GM18502 (cell line): ENCODE results near the gene CHRM5.
"Not testable (repeated sequence)": the region's sequence is repeated elsewhere in the genome, so short reads cannot be mapped to it uniquely, and the experiment has no call there.

ENCODE experiments used
- ATAC-seq: cut with Tn5 transposase; IDR thresholded peaks from one replicate; pipeline ENCODE4 v1.9.1; 2021; ENCODE audit warnings: mild to moderate bottlenecking; ENCODE audit not compliant: unreplicated experiment, poor library complexity

The CHRM5 gene

DNA sequence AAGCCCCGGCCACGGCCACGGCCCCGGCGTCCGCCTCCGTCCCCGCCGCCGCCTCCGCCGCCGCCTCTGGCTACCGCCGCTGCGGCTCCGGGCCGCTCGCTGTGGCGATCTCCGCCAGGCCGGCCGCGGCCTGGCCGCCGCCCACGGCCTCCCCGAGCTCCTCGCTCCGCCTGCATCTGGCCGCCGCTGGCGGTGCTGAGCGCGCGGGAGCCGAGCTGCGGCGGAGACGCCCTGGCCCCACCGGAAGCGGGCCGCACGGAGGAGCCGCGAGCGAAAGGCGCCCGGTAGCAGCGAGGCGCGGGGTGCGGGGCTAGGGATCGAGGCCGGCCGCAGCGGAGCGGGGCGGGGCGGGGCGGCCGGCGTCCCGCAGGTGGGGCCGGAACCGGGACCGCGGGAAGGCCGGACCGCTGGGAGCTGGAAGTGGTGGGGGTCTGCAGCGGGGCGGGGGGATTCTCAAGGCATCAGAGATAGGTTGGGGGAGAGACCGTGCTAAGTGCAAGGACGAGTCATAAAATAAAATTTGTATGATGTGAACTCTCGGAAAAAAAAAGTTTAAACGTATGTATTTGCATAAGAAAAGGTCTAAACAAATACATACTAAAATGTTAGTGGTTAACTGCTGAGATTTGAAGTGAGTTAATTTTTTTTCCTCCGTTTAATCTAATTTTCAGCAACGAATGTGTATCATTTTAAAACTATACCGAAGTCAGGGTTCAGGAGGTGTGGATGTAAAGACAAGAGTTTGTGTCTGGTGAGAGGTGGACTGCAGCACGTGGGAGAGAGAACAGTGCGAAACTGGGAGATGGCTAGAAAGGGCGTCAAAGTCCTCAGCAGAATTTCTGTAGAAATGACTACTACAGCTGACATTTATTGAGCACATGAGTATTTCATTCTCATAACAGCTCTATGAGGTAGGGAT, 70.8 kb downstream of the CHRM5 start, which contains the start of gene AVEN:
AVEN (minus strand) TSS at position 334 of the 919 bp plus-strand sequence; CDS start at position 176, 158 bp downstream.
- peak; percentile 54 for ATAC-seq

DNA sequence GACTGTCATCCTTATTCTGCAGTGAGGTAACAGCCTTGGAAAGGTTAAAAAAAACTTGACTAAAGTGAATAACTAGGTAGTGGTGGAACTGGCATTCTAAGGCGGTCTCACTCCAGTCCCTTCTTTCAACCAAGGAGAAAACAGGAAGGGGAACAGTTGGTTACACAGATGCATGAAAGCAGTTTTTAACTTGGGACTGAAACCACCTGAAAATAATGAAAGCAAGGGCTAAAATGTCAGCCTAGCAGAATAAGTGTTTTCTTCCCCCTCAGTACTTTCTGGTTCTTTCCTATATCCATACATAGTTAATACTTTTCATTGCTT, 71.5 kb downstream of the CHRM5 start:
- peak; percentile 18 for ATAC-seq

- ATAC-seq, result no peak
These were observed 75.1 kb downstream of the CHRM5 start for GRCh38 chr15:34043391-34043790.

GRCh38 chr15:34043813-34044212, 75.5 kb downstream of the CHRM5 start:
- ATAC-seq, result no peak

DNA sequence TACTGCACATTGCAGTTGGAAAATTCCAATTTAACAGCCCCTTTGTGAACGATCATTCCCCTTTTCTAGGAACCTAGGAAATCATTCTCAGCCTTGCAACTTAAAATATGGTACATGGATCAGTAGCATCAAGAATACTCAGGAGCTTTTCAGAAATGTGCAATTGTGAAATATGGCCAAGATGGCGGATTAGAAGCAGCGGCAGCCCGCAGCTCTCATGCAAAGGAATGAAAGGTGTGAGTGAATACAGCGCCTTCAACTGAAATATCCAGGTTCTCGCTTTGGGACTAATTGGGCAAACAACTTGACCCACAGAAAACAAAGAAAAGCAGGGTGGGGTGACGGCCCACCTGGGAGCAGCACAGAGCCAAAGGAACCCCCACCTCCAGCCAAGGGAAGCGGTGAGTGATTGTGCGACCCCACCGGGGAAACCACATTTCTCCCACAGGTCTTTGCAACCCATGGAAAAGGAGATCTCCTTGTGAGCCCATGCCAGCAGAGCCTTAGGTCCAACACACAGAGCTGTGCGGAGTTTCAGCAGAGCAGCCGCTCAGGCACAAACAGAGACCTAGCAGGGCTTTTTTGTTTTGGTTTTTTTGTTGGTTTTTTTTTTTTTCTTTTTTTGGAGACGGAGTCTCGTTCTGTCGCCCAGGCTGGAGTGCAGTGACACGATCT, 78.3 kb downstream of the CHRM5 start:
- ATAC-seq, result no peak

- no peak for ATAC-seq
These were observed 79.8 kb downstream of the CHRM5 start for GRCh38 chr15:34047893-34048775.

DNA sequence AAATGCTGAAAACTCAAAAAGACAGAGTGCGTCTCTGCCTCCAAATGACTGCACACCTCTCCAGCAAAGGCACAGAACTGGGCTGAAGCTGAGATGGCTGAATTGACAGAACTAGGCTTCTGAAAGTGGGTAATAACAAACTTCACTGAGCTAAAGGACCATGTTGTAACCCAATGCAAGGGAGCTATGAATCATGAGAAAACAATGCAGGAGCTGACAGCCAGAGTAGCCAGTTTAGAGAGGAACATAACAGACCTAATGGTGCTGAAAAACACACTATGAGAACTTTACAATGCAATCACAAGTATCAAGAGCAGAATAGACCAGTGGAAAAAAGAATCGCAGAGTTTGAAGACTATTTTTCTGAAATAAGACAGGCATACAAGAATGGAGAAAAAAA, 80.8 kb downstream of the CHRM5 start:
- ATAC-seq, result no peak

DNA sequence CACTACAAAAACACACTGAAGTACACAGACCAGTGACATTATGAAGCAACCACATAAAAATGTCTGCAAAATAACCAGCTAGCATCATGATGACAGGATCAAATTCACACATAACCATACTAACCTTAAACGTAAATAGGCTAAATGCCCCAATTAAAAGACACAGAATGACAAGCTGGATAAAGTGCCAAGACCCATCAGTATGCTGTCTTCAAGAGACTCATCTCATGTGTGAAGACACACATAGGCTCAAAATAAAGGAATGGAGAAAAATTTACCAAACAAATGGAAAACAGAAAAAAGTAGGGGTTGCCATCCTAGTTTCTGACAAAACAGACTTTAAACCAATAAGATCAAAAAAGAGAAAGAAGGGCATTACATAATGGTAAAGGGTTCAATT, 82.1 kb downstream of the CHRM5 start:
- ATAC-seq, result not testable (repeated sequence)

GRCh38 chr15:34054081-34054707, 85.9 kb downstream of the CHRM5 start:
- ATAC-seq, result no peak

DNA sequence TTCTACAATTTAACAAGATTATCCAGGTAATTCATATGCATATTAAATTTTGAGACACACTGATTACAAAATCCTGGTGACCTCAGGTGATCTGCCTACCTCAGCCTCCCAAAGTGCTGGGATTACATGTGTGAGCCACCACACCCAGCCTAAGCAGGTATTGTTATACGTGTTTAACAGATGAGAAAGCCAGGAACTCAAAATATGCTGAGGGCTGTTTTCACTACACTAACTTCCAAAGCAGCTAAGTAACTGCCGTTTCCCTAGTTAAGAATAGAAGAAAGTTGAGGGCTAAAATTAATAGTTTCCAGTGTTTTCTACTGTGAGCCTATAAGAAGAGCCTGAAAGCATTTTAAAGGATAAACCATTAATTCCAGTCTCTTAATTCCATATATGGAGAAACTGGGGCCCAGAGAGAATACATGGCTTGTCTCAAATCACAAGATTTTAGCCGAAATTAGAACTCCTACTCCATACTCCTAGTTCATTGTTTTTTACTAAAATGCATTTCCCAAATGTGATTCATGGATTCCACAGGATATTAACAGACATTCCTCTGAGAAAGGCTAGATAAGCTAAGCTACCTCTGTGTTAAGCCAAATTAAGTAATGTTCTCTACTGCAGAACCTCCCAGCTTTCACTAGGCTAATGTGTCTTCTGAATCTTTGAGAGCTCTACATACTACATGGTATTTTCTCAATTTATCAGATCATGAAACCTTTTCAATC, 87.7 kb downstream of the CHRM5 start:
- ATAC-seq, result no peak

DNA sequence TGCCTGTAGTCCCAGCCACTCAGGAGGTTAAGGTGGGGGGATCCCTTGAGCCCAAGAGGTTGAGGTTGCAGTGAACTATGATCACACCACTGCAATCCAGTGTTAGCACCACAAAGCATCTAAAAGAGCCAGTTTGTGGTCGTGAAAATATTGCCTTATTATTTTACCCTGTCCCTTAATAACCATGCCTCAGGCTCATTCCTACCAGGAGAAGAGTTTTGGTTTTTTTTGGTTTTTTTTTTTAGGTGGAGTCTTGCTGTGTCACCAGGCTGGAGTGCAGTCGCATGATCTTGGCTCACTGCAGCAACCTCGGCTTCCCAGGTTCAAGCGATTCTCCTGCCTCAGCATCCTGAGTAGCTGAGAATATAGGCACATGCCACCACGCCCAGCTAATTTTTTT, 88.6 kb downstream of the CHRM5 start:
- no peak for ATAC-seq

DNA sequence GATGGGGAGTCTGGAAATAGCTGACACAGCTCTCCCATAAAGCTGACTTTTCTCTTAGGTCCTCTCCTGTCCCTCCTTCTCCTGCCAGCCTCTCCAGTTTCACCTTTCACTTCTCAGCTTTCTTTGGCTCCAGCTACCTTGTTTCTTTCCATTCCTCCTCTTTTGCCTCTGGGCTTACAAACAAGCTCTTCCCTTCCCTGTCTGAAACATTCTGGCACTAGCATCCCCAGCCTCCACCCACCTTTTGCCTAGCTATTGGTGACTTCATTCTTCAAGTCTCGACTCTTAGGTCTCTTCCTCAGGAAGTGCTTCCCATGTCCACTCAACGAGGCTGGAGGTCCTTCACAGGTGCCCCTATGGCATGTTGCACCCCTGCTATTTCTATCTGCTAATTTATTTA, 91.2 kb downstream of the CHRM5 start:
- ATAC-seq, result no peak

DNA sequence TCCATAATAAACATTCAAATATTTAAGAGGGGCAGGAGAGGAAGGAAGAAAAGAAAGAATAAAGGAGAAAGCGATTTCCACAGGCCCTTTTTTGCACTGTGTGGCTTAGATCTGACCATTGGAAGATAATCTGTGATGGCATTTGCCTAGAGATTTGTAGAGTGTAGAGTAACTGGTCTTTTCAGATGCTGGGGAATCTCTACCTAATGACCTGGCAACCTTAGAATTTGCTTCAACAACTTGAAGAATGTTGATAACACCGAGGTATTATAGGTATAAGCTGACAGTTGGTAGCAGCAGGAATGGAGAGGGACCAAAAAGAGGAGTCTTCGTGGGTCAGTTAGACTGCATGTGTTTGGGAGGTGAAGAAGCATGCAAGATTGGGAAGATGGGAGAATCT, 91.6 kb downstream of the CHRM5 start:
- no peak for ATAC-seq

- no peak for ATAC-seq
These were observed 96.1 kb downstream of the CHRM5 start for GRCh38 chr15:34064438-34064837.

- ATAC-seq, result no peak
These were observed 97.0 kb downstream of the CHRM5 start for GRCh38 chr15:34065261-34065660.

- ATAC-seq, result no peak
These were observed 97.6 kb downstream of the CHRM5 start for GRCh38 chr15:34065941-34066340.

DNA sequence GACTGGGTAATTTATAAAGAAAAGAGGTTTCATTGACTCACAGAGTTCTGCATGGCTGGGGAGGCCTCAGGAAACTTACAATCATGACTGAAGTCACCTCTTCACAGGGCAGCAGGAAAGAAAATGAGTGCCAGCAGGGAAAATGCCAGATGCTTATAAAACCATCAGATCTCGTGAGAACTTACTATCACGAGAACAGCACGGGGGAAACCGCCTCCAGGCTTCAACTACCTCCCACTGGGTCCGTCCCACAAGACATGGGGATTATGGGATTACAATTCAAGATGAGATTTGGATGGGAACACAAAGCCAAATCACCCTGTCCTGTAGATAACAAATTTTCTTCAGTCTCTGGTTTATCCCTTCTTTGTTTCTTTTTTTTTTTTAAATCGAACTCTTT, 101.7 kb downstream of the CHRM5 start:
- no peak for ATAC-seq

- ATAC-seq, result no peak
These were observed 108.5 kb downstream of the CHRM5 start for GRCh38 chr15:34076785-34077184.

DNA sequence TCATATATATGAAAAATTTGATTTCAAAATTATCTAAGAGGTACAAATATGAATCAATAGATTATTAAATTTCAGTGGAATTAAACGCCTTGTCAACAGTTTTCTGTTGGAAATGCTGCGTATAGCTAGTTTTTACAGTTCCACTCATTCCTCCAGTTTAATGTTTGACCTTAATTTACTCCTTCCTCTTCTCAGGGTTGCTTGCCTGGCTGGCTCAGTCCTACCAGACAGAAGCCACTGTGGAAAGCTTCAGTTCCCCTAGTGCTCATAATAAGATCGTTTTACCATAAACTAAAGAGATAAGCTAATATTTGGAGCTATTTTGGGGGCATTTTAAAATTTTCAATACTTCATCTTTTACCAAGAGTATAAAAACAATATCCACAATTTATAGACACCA, 110.6 kb downstream of the CHRM5 start:
- no peak for ATAC-seq

DNA sequence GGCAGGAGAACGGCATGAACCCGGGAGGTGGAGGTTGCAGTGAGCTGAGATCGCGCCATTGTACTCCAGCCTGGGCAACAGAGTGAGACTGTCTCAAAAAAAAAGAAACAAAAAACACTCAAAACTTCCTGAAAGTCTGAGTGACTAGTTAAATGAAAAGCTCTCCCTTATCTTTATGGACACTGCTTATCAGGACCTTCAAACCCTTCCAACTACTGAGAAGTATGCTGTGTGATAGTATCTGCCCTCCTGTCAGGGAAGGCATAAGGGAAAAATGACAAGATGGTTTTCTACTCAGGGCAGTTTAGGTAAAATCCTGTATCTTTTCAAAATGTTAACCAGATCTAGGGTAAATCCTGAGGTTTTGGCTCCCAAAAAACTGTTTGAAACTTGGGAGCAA, 111.6 kb downstream of the CHRM5 start:
- ATAC-seq, result no peak
